SU-DHL-6 (cell line): ENCODE results near the gene IER3.

Experiments used
- H2AFZ ChIP-seq: fragments of 200-600 bp; sonication (generic); 2 replicates; pipeline ENCODE4 v1.6.1; 2014; ENCODE audit warnings: low read depth, mild to moderate bottlenecking, moderate library complexity, mixed read lengths, antibody characterized with exemption, low read length; ENCODE audit not compliant: severe bottlenecking
- H3F3A ChIP-seq: fragments of 200-600 bp; shearing (Covaris generic); 2 replicates; pipeline ENCODE4 v1.6.0; 2016; ENCODE audit warnings: antibody characterized with exemption, mild to moderate bottlenecking; ENCODE audit not compliant: insufficient read depth
- H3K27ac ChIP-seq: fragments of 200-600 bp; sonication (generic); 2 replicates; pipeline ENCODE4 v1.5.1; 2016; ENCODE audit warnings: low read depth, mild to moderate bottlenecking, low read length, moderate library complexity, mixed read lengths
- H3K27me3 ChIP-seq: fragments of 200-600 bp; sonication (generic), shearing (Covaris generic); 2 replicates; pipeline ENCODE4 v1.6.0; 2014; ENCODE audit warnings: mild to moderate bottlenecking, low read length
- H3K36me3 ChIP-seq: fragments of 200-600 bp; sonication (generic); 2 replicates; pipeline ENCODE4 v1.6.1; 2014; ENCODE audit warnings: mild to moderate bottlenecking, low read length, mixed read lengths
- H3K4me2 ChIP-seq: fragments of 300-600, 200-600 bp; shearing (Covaris generic), sonication (generic); 2 replicates; pipeline ENCODE4 v1.6.0; 2014; ENCODE audit warnings: low read length, low read depth, mild to moderate bottlenecking; ENCODE audit not compliant: poor library complexity, severe bottlenecking
- H3K4me3 ChIP-seq: fragments of 200-600 bp; sonication (generic); 2 replicates; pipeline ENCODE4 v1.5.1; 2014; ENCODE audit warnings: antibody characterized with exemption, low read length, mild to moderate bottlenecking, mixed read lengths; ENCODE audit not compliant: insufficient read depth, poor library complexity, severe bottlenecking
- H3K79me2 ChIP-seq: fragments of 200-600 bp; sonication (generic); 2 replicates; pipeline ENCODE4 v1.6.1; 2014; ENCODE audit warnings: mild to moderate bottlenecking, low read length, moderate library complexity; ENCODE audit not compliant: insufficient read depth
- H3K9ac ChIP-seq: fragments of 200-600 bp; sonication (generic); 2 replicates; pipeline ENCODE4 v1.7.0; 2014; ENCODE audit warnings: mild to moderate bottlenecking, low read length
- H3K9me2 ChIP-seq: fragments of 200-600 bp; sonication (generic); replicated peaks from 2 replicates; pipeline ENCODE4 v1.6.1; 2014; ENCODE audit warnings: low read length; ENCODE audit not compliant: insufficient read depth
- H3K9me3 ChIP-seq: fragments of 200-600 bp; sonication (generic); 2 replicates; pipeline ENCODE4 v1.6.1; 2014; ENCODE audit warnings: low read length, mixed read lengths; ENCODE audit not compliant: insufficient read depth
- H4K20me1 ChIP-seq: fragments of 200-600 bp; sonication (generic); 2 replicates; pipeline ENCODE4 v1.6.1; 2014; ENCODE audit warnings: low read depth, mild to moderate bottlenecking, antibody characterized with exemption, low read length, moderate library complexity, mixed read lengths
- EZH2phosphoT487 ChIP-seq: fragments of 200-600 bp; sonication (generic), shearing (Covaris generic); conservative IDR thresholded peaks from 2 replicates; pipeline ENCODE4 v1.6.1; 2018; ENCODE audit warnings: mild to moderate bottlenecking, antibody characterized with exemption, low read length, moderate library complexity, mixed read lengths
- TF ChIP-seq, protein P1 (sequence below): fragments of 200-600 bp; sonication (generic); IDR thresholded peaks from one replicate; pipeline ENCODE4 v1.5.1; 2017; ENCODE audit warnings: antibody characterized with exemption, mild to moderate bottlenecking, low read length, moderate library complexity; ENCODE audit not compliant: insufficient read depth, poor library complexity, severe bottlenecking

Gene IER3

GRCh38 chr6:30782425-30783014 is 38.2 kb upstream of the IER3 start:
- Histone ChIP-seq H3K9ac (no peak overlapping the region), H3K79me2 (no peaks in the 10 kb centered on the region), H3K27ac (no peak overlapping the region), H3K9me3 (no peaks in the 10 kb centered on the region), H3K27me3 (no peaks in the 10 kb centered on the region), H3K9me2 (no peaks in the 10 kb centered on the region), H4K20me1 (no peaks in the 10 kb centered on the region), H3K4me2 (no peak overlapping the region), H3K36me3 (no peaks in the 10 kb centered on the region), H3K4me3 (no peak overlapping the region), H3F3A (no peaks in the 10 kb centered on the region), H2AFZ (no peak overlapping the region)
- no peak for TF ChIP-seq EZH2phosphoT487
- TF ChIP-seq, protein P1, sequence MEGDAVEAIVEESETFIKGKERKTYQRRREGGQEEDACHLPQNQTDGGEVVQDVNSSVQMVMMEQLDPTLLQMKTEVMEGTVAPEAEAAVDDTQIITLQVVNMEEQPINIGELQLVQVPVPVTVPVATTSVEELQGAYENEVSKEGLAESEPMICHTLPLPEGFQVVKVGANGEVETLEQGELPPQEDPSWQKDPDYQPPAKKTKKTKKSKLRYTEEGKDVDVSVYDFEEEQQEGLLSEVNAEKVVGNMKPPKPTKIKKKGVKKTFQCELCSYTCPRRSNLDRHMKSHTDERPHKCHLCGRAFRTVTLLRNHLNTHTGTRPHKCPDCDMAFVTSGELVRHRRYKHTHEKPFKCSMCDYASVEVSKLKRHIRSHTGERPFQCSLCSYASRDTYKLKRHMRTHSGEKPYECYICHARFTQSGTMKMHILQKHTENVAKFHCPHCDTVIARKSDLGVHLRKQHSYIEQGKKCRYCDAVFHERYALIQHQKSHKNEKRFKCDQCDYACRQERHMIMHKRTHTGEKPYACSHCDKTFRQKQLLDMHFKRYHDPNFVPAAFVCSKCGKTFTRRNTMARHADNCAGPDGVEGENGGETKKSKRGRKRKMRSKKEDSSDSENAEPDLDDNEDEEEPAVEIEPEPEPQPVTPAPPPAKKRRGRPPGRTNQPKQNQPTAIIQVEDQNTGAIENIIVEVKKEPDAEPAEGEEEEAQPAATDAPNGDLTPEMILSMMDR, result no peak

GRCh38 chr6:30781743-30782424 is 37.5 kb upstream of the IER3 start:
- Histone ChIP-seq H3K27me3 (no peaks in the 10 kb centered on the region), H3K9me2 (no peaks in the 10 kb centered on the region), H3K79me2 (no peaks in the 10 kb centered on the region), H3K4me2 (no peak overlapping the region), H3K9me3 (no peaks in the 10 kb centered on the region), H3K36me3 (no peaks in the 10 kb centered on the region), H3K4me3 (no peak overlapping the region), H3K27ac (no peak overlapping the region), H4K20me1 (no peaks in the 10 kb centered on the region), H3F3A (no peaks in the 10 kb centered on the region), H3K9ac (no peak overlapping the region), H2AFZ (no peak overlapping the region)
- TF ChIP-seq, protein P1, result no peak
- TF ChIP-seq EZH2phosphoT487, result no peak

DNA sequence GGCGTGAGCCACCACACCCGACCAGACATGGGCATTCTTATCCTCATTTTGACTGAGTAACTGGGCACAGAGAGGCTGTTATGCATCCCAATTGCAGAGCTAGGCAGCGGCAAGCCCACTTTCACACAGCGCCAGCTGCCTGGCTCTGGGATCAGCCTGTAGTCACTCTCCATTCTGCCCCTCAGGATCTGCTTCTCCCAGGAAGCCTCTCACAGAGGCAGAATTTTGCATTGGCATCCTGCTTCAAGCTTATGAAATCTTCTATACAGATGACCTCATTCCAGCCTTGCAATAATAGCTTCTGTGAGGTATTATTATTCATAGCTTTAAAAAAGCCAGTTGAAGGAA is 37.0 kb upstream of the IER3 start:
- Histone ChIP-seq H3K9me3 (no peaks in the 10 kb centered on the region), H3K79me2 (no peaks in the 10 kb centered on the region), H3K36me3 (no peaks in the 10 kb centered on the region), H2AFZ (no peak overlapping the region), H3K27me3 (no peaks in the 10 kb centered on the region), H3K9me2 (no peaks in the 10 kb centered on the region), H3K27ac (no peak overlapping the region), H3K4me2 (no peak overlapping the region), H4K20me1 (no peaks in the 10 kb centered on the region), H3F3A (no peaks in the 10 kb centered on the region), H3K4me3 (no peak overlapping the region), H3K9ac (no peak overlapping the region)
- TF ChIP-seq, protein P1, result no peak
- TF ChIP-seq EZH2phosphoT487, result no peak
